ENCODE measurements around the gene NEU4. TPM values are rescaled to one million over a fixed set of nuclear protein-coding genes. Genes with fewer than 3 reads are reported as not detected.

The NEU4 gene
- total and polyA plus RNA-seq, 2 of the 4 experiments (the other 2 are of a cell fraction): not detected

DNA sequence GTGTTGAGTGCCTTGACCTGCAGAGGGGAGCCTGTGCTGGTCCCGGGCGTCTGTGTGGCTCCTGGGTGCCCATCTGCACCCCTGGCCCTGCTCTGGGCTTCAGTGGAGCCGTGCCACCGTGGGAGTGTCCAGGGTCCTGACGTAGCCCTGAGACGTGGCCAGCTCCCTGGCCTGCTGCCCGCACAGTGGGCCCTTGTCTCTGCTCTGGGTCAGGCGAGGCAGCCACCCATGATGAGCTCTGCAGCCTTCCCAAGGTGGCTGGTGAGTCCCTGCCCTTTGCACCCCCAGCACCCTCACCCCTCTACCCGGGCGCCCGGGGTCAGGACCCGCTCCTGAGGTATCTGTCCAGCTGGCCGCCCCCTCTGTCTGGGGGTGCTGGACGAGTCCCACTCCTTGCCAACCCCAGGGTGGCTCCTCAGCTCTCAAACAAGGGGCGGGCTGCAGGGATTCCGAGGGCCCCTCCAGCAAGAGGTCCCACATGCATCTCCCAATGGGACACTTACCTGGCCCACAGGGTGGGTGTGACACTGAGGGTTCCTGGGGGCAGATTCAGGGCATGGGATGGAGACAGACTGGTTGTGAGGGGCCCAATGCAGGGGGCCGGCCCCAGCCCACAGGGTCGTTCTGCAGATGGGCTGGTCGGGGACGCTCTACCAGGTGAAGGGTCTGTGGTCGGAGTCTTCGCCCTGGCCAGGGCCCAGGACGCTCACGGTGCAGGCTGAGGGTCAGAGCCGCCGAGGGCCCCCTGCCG, 2.4 kb downstream of the NEU4 start:
- Histone ChIP-seq H3K27ac (ENCODE audit: insufficient read depth, low read length) (no peak overlapping the region), H2BK120ac (ENCODE audit: low read depth, low read length) (no peak overlapping the region), H2AFZ (replicated peaks; ENCODE audit: low read length, poor library complexity) (no peak overlapping the region), H3K79me1 (ENCODE audit: low read depth in 1 of 2, low read length in 2 of 2) (no peaks in the 10 kb centered on the region), H3K4me1 (ENCODE audit: control insufficient read depth, insufficient read depth, low read length) (no peaks in the 10 kb centered on the region), H3K9me3 (ENCODE audit: control insufficient read depth, insufficient read depth, low read length) (no peaks in the 10 kb centered on the region), H3K4ac (ENCODE audit: low read depth, low read length) (no peak overlapping the region), H2BK20ac (ENCODE audit: low read depth, low read length) (no peak overlapping the region), H3K9ac (ENCODE audit: low read depth, low read length) (no peak overlapping the region), H4K91ac (ENCODE audit: insufficient read depth, low read depth, low read length) (no peak overlapping the region), H2BK5ac (ENCODE audit: low read depth, low read length, poor library complexity, severe bottlenecking) (no peak overlapping the region), H3K36me3 (ENCODE audit: control insufficient read depth, insufficient read depth, low read length) (no peaks in the 10 kb centered on the region), H3K56ac (ENCODE audit: extremely low read depth, insufficient read depth, low read length) (no peak overlapping the region), H3K18ac (ENCODE audit: low read depth, low read length) (no peak overlapping the region), H3K9me1 (ENCODE audit: insufficient read depth, low read length) (no peaks in the 10 kb centered on the region), H2BK15ac (ENCODE audit: low read depth, low read length) (no peak overlapping the region), H3K4me2 (ENCODE audit: low read depth, low read length) (no peak overlapping the region), H3K4me3 (ENCODE audit: insufficient read depth, low read depth, low read length) (no peak overlapping the region), H3K23ac (ENCODE audit: low read depth, low read length) (no peak overlapping the region), H3K27me3 (ENCODE audit: control insufficient read depth, insufficient read depth, low read length) (peaks cover 16% of the 10 kb centered on the region), H3K14ac (replicated peaks; ENCODE audit: low read depth, low read length) (no peak overlapping the region), H4K20me1 (ENCODE audit: insufficient read depth, low read length) (no peaks in the 10 kb centered on the region; the same call in 1 of the 2 replicates), H2AK9ac (replicated peaks; ENCODE audit: low read depth, low read length, poor library complexity) (no peak overlapping the region), H2AK5ac (ENCODE audit: low read depth, low read length) (no peak overlapping the region), H4K5ac (ENCODE audit: low read depth, low read length) (no peak overlapping the region), H4K8ac (ENCODE audit: low read depth in 2 of 2, low read length in 2 of 2) (no peak overlapping the region)
- CTCF ChIA-PET: no interaction called here
- DNase-seq (no peak), ATAC-seq (ENCODE audit: low read depth) (no peak)
- no TSS peak for BruUV-seq (replicated peaks)
- in situ Hi-C loops (cut with MboI; ENCODE audit: low sequenced_read_pairs): no loop called here
- no peak for TF ChIP-seq CHD1 (IDR thresholded peaks at IDR 0.05; ENCODE audit: low read depth, low read length)
- TF ChIP-seq SMC3 (IDR thresholded peaks at IDR 0.05; ENCODE audit: low read depth, low read length): no peak
- no peak for TF ChIP-seq MAFK (IDR thresholded peaks at IDR 0.05; ENCODE audit: low read depth, low read length)
- no peak for TF ChIP-seq MXI1 (IDR thresholded peaks at IDR 0.05; ENCODE audit: borderline replicate concordance, low read depth, low read length)
- TF ChIP-seq, protein P1, sequence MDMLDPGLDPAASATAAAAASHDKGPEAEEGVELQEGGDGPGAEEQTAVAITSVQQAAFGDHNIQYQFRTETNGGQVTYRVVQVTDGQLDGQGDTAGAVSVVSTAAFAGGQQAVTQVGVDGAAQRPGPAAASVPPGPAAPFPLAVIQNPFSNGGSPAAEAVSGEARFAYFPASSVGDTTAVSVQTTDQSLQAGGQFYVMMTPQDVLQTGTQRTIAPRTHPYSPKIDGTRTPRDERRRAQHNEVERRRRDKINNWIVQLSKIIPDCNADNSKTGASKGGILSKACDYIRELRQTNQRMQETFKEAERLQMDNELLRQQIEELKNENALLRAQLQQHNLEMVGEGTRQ (IDR thresholded peaks at IDR 0.05; ENCODE audit: low read depth, low read length): no peak
- no peak for TF ChIP-seq NFE2L2 (IDR thresholded peaks at IDR 0.05; ENCODE audit: low read depth, low read length)
- no peak for TF ChIP-seq FOS (IDR thresholded peaks at IDR 0.05; ENCODE audit: low read depth, low read length)
- TF ChIP-seq, protein P2, sequence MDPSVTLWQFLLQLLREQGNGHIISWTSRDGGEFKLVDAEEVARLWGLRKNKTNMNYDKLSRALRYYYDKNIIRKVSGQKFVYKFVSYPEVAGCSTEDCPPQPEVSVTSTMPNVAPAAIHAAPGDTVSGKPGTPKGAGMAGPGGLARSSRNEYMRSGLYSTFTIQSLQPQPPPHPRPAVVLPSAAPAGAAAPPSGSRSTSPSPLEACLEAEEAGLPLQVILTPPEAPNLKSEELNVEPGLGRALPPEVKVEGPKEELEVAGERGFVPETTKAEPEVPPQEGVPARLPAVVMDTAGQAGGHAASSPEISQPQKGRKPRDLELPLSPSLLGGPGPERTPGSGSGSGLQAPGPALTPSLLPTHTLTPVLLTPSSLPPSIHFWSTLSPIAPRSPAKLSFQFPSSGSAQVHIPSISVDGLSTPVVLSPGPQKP (IDR thresholded peaks at IDR 0.05; ENCODE audit: borderline replicate concordance, low read depth, low read length): no peak
- no peak for TF ChIP-seq BHLHE40 (IDR thresholded peaks at IDR 0.05; ENCODE audit: low read depth, low read length)
- WGBS, 2 experiments (ENCODE audit: extremely low coverage in 2 of 2, insufficient read length in 1 of 2): 72% methylated on average over 15 of the region's 27 CpGs; no CpG with 5 or more reads in 1 of the 2 experiments
- dilution Hi-C loops (cut with HindIII; ENCODE audit: low sequenced_read_pairs, unreplicated experiment): no loop called here
- intact Hi-C loops (cut with micrococcal nuclease): no loop called here
- POLR2A ChIA-PET (ENCODE audit: unreplicated experiment): no interaction called here
